Mesendoderm (in vitro differentiated cells): ENCODE measurements around the gene RBMXL2.

Experiments used
- DNase-seq: peaks from one replicate; pipeline ENCODE4 v3.0.0; 2013
- H2AK5ac ChIP-seq: 2 replicates; pipeline ENCODE4 v1.6.1; 2013; ENCODE audit warnings: low read length, inconsistent platforms
- H2BK120ac ChIP-seq: 2 replicates; pipeline ENCODE4 v1.6.1; 2013; ENCODE audit warnings: low read depth, mild to moderate bottlenecking, low read length, moderate library complexity, mixed read lengths
- H2BK15ac ChIP-seq: replicated peaks from 2 replicates; pipeline ENCODE4 v1.6.1; 2013; ENCODE audit warnings: low read depth, mild to moderate bottlenecking, moderate library complexity
- H2BK5ac ChIP-seq: 2 replicates; pipeline ENCODE4 v1.6.1; 2013; ENCODE audit warnings: low read length, inconsistent platforms
- H3K18ac ChIP-seq: 2 replicates; pipeline ENCODE4 v1.6.1; 2013; ENCODE audit warnings: mild to moderate bottlenecking, low read length, mixed read lengths
- H3K23ac ChIP-seq: one replicate; pipeline ENCODE4 v1.6.1; 2013; ENCODE audit warnings: low read length
- H3K27ac ChIP-seq: 2 replicates; pipeline ENCODE4 v1.5.1; 2013; ENCODE audit warnings: low read depth, mild to moderate bottlenecking, inconsistent platforms, low read length, moderate library complexity
- H3K27me3 ChIP-seq: 2 replicates; pipeline ENCODE4 v1.6.1; 2013; ENCODE audit warnings: low read length, control low read depth, mild to moderate bottlenecking, inconsistent platforms; ENCODE audit not compliant: insufficient read depth, poor library complexity
- H3K36me3 ChIP-seq: 2 replicates; pipeline ENCODE4 v1.6.1; 2013; ENCODE audit warnings: low read length, inconsistent platforms; ENCODE audit not compliant: control insufficient read depth, insufficient read depth
- H3K4ac ChIP-seq: one replicate; pipeline ENCODE4 v1.6.1; 2013; ENCODE audit warnings: low read depth, mild to moderate bottlenecking, low read length, moderate library complexity
- H3K4me1 ChIP-seq: 2 replicates; pipeline ENCODE4 v1.6.1; 2013; ENCODE audit warnings: low read depth, low read length, inconsistent platforms; ENCODE audit not compliant: control insufficient read depth
- H3K4me2 ChIP-seq: 2 replicates; pipeline ENCODE4 v1.6.1; 2013; ENCODE audit warnings: low read length
- H3K4me3 ChIP-seq: 2 replicates; pipeline ENCODE4 v1.5.1; 2013; ENCODE audit warnings: mild to moderate bottlenecking, low read length
- H3K56ac ChIP-seq: one replicate; pipeline ENCODE4 v1.6.1; 2013; ENCODE audit warnings: low read length
- H3K79me1 ChIP-seq: 2 replicates; pipeline ENCODE4 v1.6.1; 2013; ENCODE audit warnings: low read length, inconsistent platforms
- H3K79me2 ChIP-seq: 2 replicates; pipeline ENCODE4 v1.6.1; 2013; ENCODE audit warnings: mild to moderate bottlenecking, low read length; ENCODE audit not compliant: control insufficient read depth, insufficient read depth
- H3K9ac ChIP-seq: 2 replicates; pipeline ENCODE4 v1.6.1; 2013; ENCODE audit warnings: low read length, inconsistent platforms
- H4K5ac ChIP-seq: one replicate; pipeline ENCODE4 v1.6.1; 2013; ENCODE audit warnings: low read length
- H4K8ac ChIP-seq: one replicate; pipeline ENCODE4 v1.6.1; 2013; ENCODE audit warnings: low read depth, mild to moderate bottlenecking, control low read depth, low read length, moderate library complexity
- WGBS: extraction: QIAGEN DNeasy Blood & Tissue Kit; methylation state at CpG from one replicate; pipeline ENCODE4 v1.1.7; 2013; ENCODE audit warnings: low lambda C conversion rate, missing lambda C conversion rate; ENCODE audit not compliant: insufficient coverage; ENCODE audit errors: extremely low coverage; 5-methylcytosine and 5-hydroxymethylcytosine counted together

Gene RBMXL2

DNA sequence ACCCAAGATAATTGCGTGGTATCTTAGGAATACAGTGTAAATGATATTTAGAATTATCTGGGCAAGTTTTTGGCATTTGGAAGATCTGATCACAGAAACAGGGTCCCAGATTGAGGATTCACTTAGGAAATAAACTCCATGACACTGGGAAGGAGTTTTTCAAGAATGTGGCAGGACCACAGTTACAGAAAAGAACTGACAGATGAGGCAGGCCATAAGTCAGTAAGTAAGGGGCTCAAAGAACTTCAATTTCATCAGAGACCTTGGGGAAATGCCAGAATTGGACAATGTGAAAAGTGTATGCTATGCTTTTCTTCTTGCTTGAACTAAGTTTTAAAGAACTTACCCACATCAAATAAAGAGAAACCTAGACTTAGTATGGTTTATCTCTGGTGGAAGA lies 49.3 kb downstream of the RBMXL2 start:
- Histone ChIP-seq H3K79me2 (no peaks in the 10 kb centered on the region), H4K8ac (no peak overlapping the region), H3K27me3 (no peaks in the 10 kb centered on the region), H3K27ac (no peak overlapping the region), H3K9ac (no peak overlapping the region), H3K56ac (no peak overlapping the region), H2BK15ac (no peak overlapping the region), H3K4me1 (no peaks in the 10 kb centered on the region), H4K5ac (no peak overlapping the region), H3K4me2 (no peak overlapping the region), H2BK120ac (no peak overlapping the region), H3K4me3 (no peak overlapping the region), H3K4ac (no peak overlapping the region), H2AK5ac (no peak overlapping the region), H3K79me1 (no peaks in the 10 kb centered on the region), H2BK5ac (no peak overlapping the region), H3K36me3 (no peaks in the 10 kb centered on the region), H3K23ac (no peak overlapping the region), H3K18ac (no peak overlapping the region)
- no CpG with 5 or more reads among the region's 1 CpG for WGBS
- no peak for DNase-seq
